GM13976 (cell line): ENCODE data around the gene SLC18A3.

Experiments
- DNase-seq: peaks from one replicate; pipeline ENCODE4 v3.0.0; 2012; ENCODE audit warnings: low spot score
- in situ Hi-C: fragments of 300-500 bp; cut with MboI; formaldehyde crosslinking; loops from one replicate; pipeline ENCODE4 v1.12.0; 2022; ENCODE audit warnings: low sequenced_read_pairs, mixed read lengths, inconsistent platforms; ENCODE audit not compliant: unreplicated experiment
- TF ChIP-seq, protein P1 (sequence below): IDR thresholded peaks from 2 replicates; pipeline ENCODE4 v1.5.1; 2012; ENCODE audit warnings: borderline replicate concordance, mild to moderate bottlenecking; ENCODE audit not compliant: insufficient read depth; ENCODE audit errors: extremely low read depth, missing control alignments, control extremely low read depth

SLC18A3 gene

DNA sequence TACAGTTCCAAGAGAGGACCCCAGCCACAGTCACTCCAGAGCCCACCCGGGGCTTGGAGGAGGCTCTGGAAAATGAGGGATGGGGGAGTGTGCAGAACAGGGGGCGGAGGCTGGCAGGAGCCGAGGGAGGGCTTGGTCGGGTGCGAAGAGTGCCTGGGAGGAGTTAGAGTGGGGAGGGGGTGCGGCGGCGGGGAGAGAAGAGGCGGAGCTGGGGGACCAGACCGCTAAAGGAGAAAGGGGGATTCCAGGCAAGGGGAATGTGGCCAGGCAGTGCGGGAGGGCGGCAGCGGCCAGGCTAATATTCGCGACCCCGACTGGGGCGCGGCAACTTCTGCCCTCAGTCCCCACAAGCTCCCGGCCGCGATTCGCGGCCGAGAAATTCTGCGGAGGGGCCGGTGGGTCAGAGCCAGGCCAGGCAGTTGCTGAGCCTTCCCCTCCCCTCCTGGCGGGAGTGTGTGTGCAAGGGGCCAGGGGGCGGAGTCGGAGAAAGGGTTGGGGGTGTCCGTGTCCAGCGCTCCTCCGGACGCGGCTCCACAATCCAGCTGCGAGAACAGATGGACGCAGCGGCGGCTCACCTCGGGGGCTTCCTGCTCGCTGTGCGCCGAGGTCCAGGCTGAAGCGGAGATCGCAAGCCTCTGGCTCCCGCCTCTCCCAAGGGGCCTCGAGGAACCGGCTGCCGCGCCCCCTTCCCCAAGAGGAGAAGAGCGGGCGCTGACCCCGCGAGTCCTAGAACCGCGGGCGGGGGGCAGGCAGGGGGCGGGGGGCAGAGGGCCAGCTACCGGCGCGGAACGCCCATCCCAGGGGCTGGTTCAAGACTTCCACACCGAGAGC lies 612 bp upstream of the SLC18A3 start:
- no peak for DNase-seq
- TF ChIP-seq, protein P1, sequence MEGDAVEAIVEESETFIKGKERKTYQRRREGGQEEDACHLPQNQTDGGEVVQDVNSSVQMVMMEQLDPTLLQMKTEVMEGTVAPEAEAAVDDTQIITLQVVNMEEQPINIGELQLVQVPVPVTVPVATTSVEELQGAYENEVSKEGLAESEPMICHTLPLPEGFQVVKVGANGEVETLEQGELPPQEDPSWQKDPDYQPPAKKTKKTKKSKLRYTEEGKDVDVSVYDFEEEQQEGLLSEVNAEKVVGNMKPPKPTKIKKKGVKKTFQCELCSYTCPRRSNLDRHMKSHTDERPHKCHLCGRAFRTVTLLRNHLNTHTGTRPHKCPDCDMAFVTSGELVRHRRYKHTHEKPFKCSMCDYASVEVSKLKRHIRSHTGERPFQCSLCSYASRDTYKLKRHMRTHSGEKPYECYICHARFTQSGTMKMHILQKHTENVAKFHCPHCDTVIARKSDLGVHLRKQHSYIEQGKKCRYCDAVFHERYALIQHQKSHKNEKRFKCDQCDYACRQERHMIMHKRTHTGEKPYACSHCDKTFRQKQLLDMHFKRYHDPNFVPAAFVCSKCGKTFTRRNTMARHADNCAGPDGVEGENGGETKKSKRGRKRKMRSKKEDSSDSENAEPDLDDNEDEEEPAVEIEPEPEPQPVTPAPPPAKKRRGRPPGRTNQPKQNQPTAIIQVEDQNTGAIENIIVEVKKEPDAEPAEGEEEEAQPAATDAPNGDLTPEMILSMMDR, result no peak
- in situ Hi-C loops, result no loop called here

DNA sequence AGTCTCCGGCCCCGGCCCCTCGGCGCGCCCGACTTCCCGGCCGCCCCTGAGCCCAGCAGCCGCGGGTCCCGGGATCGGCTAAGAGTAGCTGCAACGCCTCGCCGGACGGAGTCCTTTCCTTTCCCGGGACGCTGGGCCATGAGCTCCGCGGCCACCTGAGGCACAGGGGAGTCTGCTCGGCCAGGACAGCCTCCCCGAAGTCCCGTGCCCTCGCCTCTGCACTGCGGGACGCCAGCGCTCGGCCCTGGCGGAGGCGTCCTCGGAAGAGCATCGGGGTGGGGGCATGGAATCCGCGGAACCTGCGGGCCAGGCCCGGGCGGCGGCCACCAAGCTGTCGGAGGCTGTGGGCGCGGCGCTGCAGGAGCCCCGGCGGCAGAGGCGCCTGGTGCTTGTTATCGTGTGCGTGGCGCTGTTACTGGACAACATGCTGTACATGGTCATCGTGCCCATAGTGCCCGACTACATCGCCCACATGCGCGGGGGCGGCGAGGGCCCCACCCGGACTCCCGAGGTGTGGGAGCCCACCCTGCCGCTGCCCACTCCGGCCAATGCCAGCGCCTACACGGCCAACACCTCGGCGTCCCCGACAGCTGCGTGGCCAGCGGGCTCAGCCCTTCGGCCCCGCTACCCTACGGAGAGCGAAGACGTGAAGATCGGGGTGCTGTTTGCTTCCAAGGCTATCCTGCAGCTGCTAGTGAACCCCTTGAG lies 502 bp downstream of the SLC18A3 start:
- DNase-seq, result no peak
- TF ChIP-seq, protein P1, result no peak
- in situ Hi-C loops, result no loop called here

DNA sequence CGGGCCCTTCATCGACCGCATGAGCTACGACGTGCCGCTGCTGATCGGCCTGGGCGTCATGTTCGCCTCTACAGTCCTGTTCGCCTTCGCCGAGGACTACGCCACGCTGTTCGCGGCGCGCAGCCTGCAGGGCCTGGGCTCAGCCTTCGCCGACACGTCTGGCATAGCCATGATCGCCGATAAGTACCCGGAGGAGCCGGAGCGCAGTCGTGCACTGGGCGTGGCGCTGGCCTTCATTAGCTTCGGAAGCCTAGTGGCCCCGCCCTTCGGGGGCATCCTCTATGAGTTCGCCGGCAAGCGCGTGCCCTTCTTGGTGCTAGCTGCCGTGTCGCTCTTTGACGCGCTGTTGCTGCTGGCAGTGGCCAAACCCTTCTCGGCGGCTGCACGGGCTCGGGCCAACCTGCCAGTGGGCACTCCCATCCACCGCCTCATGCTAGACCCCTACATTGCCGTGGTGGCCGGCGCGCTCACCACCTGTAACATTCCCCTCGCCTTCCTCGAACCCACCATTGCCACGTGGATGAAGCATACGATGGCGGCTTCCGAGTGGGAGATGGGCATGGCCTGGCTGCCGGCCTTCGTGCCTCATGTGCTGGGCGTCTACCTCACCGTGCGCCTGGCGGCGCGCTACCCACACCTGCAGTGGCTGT lies 1.2 kb downstream of the SLC18A3 start:
- in situ Hi-C loops, result no loop called here
- TF ChIP-seq, protein P1, result no peak
- no peak for DNase-seq

DNA sequence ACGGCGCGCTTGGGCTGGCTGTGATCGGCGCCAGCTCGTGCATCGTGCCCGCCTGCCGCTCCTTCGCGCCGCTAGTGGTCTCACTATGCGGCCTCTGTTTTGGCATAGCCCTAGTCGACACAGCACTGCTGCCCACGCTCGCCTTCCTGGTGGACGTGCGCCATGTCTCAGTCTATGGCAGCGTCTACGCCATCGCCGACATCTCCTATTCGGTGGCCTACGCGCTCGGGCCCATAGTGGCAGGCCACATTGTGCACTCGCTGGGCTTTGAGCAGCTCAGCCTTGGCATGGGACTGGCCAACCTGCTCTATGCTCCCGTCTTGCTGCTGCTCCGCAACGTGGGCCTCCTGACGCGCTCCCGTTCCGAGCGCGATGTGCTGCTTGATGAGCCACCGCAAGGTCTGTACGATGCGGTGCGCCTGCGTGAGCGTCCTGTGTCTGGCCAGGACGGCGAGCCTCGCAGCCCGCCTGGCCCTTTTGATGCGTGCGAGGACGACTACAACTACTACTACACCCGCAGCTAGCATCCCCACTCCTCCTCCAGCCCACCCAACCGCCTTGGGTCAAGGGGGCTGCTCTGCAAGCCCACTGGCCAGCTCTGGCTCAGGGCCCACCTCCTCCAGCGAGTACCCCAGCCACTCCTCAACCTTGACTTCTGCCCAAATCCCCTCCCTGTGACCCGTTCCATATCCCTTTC lies 1.9 kb downstream of the SLC18A3 start:
- in situ Hi-C loops, result no loop called here
- no peak for DNase-seq
- TF ChIP-seq, protein P1, result no peak

DNA sequence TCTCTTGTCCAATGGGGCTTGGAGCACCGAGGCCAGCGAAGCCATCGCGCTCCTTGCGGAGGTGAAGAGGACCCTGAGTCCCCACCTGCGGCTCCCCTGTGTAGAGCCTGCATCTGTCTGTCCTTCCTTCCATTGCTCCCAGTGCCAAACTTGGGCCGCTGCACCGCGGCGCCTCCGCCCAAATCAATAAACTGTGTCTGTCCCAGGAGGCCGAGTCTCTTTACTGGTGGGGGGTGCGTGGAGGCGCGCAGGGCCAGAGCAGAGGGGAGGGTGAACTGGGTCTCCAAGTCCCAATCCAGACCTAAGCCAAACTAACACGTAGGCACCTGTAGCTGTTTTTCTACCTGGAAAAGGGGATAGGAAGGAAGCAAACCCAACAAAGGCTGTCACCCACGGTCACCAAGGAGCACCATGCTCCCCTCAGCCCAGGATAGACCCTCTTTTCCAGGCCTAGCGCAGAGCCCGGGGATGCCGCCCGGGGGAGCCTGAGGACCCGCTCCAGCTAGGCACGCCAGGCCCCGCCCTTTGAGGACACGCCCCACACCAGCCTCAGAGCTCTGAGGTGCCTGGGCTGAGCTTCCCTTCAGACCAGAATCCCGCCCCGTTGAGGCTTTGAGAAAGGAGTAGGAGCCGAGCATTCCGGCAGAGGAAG lies 2.5 kb downstream of the SLC18A3 start:
- DNase-seq, result no peak
- TF ChIP-seq, protein P1, result no peak
- in situ Hi-C loops, result no loop called here
